HG03558 (cell line): ENCODE measurements around the gene ATP13A4.

Experiments used
- ATAC-seq: cut with Tn5 transposase; IDR thresholded peaks from one replicate; pipeline ENCODE4 v1.9.1; 2021; ENCODE audit warnings: moderate number of reproducible peaks; ENCODE audit not compliant: unreplicated experiment; ENCODE audit errors: extremely low read depth

ATP13A4 gene

GRCh38 chr3:193418576-193419373, 135.9 kb downstream of the ATP13A4 start:
- ATAC-seq: no peak

GRCh38 chr3:193416629-193417028, 138.1 kb downstream of the ATP13A4 start:
- no peak for ATAC-seq

- no peak for ATAC-seq
Measured at GRCh38 chr3:193407688-193408087, 147.0 kb downstream of the ATP13A4 start.

GRCh38 chr3:193407112-193407511, 147.6 kb downstream of the ATP13A4 start:
- ATAC-seq: no peak

- no peak for ATAC-seq
Measured at GRCh38 chr3:193403307-193403706, 151.4 kb downstream of the ATP13A4 start.

GRCh38 chr3:193400304-193400703, 154.4 kb downstream of the ATP13A4 start:
- ATAC-seq: no peak

- no peak for ATAC-seq
Measured at GRCh38 chr3:193396451-193397244, 158.0 kb downstream of the ATP13A4 start.

GRCh38 chr3:193391902-193392301, 162.8 kb downstream of the ATP13A4 start:
- ATAC-seq: no peak

- ATAC-seq: no peak
Measured at GRCh38 chr3:193389335-193389734, 165.4 kb downstream of the ATP13A4 start.

- ATAC-seq: no peak
Measured at GRCh38 chr3:193388361-193388760, 166.3 kb downstream of the ATP13A4 start.

- ATAC-seq: no peak
Measured at GRCh38 chr3:193387596-193387995, 167.1 kb downstream of the ATP13A4 start.

- no peak for ATAC-seq
Measured at GRCh38 chr3:193378706-193379105, 176.0 kb downstream of the ATP13A4 start, which contains the start of gene ATP13A5. Gene ATP13A5 (minus strand): TSS chr3:193378753. CDS start chr3:193378725, 28 bp downstream.

GRCh38 chr3:193377591-193377990, 177.1 kb downstream of the ATP13A4 start:
- no peak for ATAC-seq

GRCh38 chr3:193375614-193376013, 179.1 kb downstream of the ATP13A4 start:
- no peak for ATAC-seq

GRCh38 chr3:193372783-193373182, 181.9 kb downstream of the ATP13A4 start:
- no peak for ATAC-seq

- no peak for ATAC-seq
Measured at GRCh38 chr3:193367868-193368267, 186.8 kb downstream of the ATP13A4 start.

- no peak for ATAC-seq
Measured at GRCh38 chr3:193357291-193357690, 197.4 kb downstream of the ATP13A4 start.

- no peak for ATAC-seq
Measured at GRCh38 chr3:193354423-193354822, 200.3 kb downstream of the ATP13A4 start.
